DND-41 (cell line): ENCODE data around the gene SPPL2C.

ENCODE experiments used
- CTCF ChIP-seq: IDR thresholded peaks from 2 replicates; pipeline ENCODE4 v1.5.1; 2012; ENCODE audit warnings: borderline replicate concordance, low read length, moderate library complexity, mild to moderate bottlenecking; ENCODE audit not compliant: poor library complexity, severe bottlenecking; ENCODE audit errors: extremely low read depth
- EZH2 ChIP-seq: IDR thresholded peaks from 3 replicates; pipeline ENCODE4 v1.6.1; 2012; ENCODE audit warnings: borderline replicate concordance, low read depth, mild to moderate bottlenecking, moderate library complexity, low read length, inconsistent platforms; ENCODE audit not compliant: severe bottlenecking

- TF ChIP-seq CTCF (no peak), EZH2 (no peak)
Observed at GRCh38 chr17:45886852-45887251, 42.2 kb downstream of the SPPL2C start.
